Measurements from ENCODE around the gene EFNA1.

- TF ChIP-seq CTCF (conservative IDR thresholded peaks at IDR 0.05; ENCODE audit: low read depth, low read length) (no peak), EZH2 (IDR thresholded peaks at IDR 0.05; ENCODE audit: borderline replicate concordance, low read depth, low read length, poor library complexity, severe bottlenecking) (no peak)
Measured at GRCh38 chr1:155160128-155160527, 32.5 kb downstream of the EFNA1 start.
